AG04449 (cell line): ENCODE data around the gene CFAP46.

ENCODE experiments used
- CTCF ChIA-PET: fragments of 350-600 bp; formaldehyde crosslinking; extraction: SDS; loops from one replicate; lab custom pipeline; 2021; ENCODE audit warnings: antibody characterized with exemption; lab: Yijun Ruan, JAX
- POLR2A ChIA-PET: fragments of 400-600, 350-600 bp; formaldehyde crosslinking; extraction: SDS; loops from one replicate; lab custom pipeline; 2020; ENCODE audit warnings: antibody characterized with exemption, inconsistent platforms; lab: Yijun Ruan, JAX
- DNase-seq: peaks from one replicate; pipeline ENCODE4 v3.0.0-alpha.2; 2010; ENCODE audit warnings: low read depth, low spot score
- H3K4me3 ChIP-seq: 2 replicates; pipeline ENCODE4 v1.5.1; 2011; ENCODE audit warnings: low read depth, mild to moderate bottlenecking, control low read depth, low read length
- TF ChIP-seq, protein P1 (sequence below): IDR thresholded peaks from one replicate; pipeline ENCODE4 v1.5.1; 2011; ENCODE audit warnings: mild to moderate bottlenecking, moderate library complexity, low read length, control low read depth, inconsistent platforms; ENCODE audit not compliant: insufficient read depth; ENCODE audit errors: missing control alignments

The CFAP46 gene

GRCh38 chr10:132859084-132859855 lies 83.1 kb downstream of the CFAP46 start:
- no peak overlapping the region for H3K4me3 ChIP-seq
- ChIA-PET POLR2A (no interaction called here), CTCF (interaction anchor here (1.2 kb wide), 1 partner anchor 204 kb away, joined by 6 read pairs; no protein-coding TSS in a partner anchor)

GRCh38 chr10:132858121-132859081 lies 84.0 kb downstream of the CFAP46 start:
- H3K4me3 ChIP-seq, result no peak overlapping the region
- ChIA-PET CTCF (interaction anchor here (1.3 to 1.8 kb wide), 2 partner anchors 13 to 29 kb away, joined by 3 to 5 read pairs; no protein-coding TSS in a partner anchor), POLR2A (no interaction called here)
- DNase-seq, result no peak
- TF ChIP-seq, protein P1, sequence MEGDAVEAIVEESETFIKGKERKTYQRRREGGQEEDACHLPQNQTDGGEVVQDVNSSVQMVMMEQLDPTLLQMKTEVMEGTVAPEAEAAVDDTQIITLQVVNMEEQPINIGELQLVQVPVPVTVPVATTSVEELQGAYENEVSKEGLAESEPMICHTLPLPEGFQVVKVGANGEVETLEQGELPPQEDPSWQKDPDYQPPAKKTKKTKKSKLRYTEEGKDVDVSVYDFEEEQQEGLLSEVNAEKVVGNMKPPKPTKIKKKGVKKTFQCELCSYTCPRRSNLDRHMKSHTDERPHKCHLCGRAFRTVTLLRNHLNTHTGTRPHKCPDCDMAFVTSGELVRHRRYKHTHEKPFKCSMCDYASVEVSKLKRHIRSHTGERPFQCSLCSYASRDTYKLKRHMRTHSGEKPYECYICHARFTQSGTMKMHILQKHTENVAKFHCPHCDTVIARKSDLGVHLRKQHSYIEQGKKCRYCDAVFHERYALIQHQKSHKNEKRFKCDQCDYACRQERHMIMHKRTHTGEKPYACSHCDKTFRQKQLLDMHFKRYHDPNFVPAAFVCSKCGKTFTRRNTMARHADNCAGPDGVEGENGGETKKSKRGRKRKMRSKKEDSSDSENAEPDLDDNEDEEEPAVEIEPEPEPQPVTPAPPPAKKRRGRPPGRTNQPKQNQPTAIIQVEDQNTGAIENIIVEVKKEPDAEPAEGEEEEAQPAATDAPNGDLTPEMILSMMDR, result no peak

More at GRCh38 chr10:132859084-132859855, 83.1 kb downstream of the CFAP46 start:
- TF ChIP-seq, protein P1, result no peak
- no peak for DNase-seq

DNA sequence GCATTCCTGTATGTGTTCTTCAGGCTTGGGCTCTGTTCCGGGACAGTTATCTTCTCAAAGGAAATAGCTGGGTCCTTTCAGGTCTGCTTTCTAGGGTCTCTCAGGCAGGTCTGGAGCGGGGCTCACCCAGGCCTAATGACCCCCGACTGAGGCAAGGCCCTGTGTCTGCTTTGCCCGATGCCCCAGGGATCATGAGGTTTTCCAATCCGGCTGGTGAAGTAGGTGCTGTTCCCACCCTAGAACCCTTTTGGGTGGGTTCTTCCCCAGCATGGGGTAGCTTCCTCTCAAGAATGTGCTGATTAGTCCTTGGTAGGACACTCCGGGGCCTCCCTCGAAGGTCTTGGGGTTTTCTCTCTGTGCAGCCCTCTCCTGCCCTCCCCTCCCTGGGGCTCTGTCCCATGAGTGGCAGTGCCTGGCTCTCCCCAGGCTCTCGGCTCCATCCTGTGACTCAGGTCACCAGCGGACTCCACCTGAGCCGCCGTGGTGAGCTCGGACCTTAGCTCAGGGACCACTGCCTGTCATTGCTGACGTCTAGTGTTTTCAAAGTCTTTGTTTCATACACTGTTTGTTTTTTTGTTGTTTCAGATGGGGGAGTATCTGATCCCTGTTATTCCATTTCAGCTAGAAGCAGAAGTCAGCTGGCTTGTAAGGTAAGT lies 85.4 kb downstream of the CFAP46 start:
- ChIA-PET CTCF (interaction anchor here (1.3 to 1.8 kb wide), 2 partner anchors 11 to 28 kb away, joined by 3 to 5 read pairs; no protein-coding TSS in a partner anchor), POLR2A (no interaction called here)
- TF ChIP-seq, protein P1, result no peak
- no peak for DNase-seq
- H3K4me3 ChIP-seq, result no peak overlapping the region

DNA sequence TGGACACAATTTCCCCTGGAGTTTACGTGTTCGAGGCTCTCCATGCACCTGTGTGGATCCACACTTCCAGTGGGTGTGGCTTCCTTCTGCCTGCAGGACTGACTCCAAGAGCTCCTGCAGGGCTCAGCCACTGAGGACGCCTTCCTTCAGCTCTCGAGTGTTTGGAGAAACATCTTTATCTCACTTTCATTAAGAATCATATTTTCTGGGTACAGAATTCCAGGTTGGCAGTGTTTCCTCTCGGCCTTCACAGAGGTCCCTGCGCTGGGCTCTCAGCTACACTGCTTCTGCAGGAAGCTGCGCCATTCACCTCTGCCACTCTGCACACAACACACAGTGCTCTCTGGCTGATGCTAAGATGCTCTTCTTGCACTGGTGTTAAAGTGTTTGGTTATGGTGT lies 86.5 kb downstream of the CFAP46 start:
- CTCF ChIA-PET, result no interaction called here
- POLR2A ChIA-PET, result no interaction called here

DNA sequence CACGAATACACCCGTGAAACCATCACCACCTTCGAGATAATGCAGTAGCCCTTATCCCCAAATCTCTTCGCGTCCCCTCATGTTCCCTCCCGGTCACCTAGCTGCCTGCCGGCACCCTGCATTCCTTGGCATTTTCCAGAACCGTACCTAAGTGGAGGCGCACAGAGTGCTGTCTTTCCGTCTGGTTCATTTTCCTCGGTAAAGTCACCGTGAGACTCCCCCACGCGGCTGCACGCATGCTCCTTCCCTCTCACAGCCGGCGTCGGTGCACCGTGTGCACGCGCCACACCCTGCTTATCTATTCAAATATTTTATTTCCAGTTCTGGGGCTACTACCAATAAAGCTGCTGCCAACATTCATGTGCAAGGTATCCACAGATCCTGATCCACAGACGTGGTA lies 90.9 kb downstream of the CFAP46 start:
- no peak overlapping the region for H3K4me3 ChIP-seq
- POLR2A ChIA-PET, result no interaction called here
- DNase-seq, result no peak
- CTCF ChIA-PET, result interaction anchor here (0.8 kb wide), 1 partner anchor 197 kb away, joined by 3 read pairs; no protein-coding TSS in a partner anchor
- TF ChIP-seq, protein P1, result no peak

More for the DNA sequence above, 86.5 kb downstream of the CFAP46 start:
- no peak overlapping the region for H3K4me3 ChIP-seq
- TF ChIP-seq, protein P1, result no peak
- no peak for DNase-seq
